Astrocyte (in vitro differentiated cells and primary cell): ENCODE results near the gene GZMM. TPM values are rescaled to one million over a fixed set of nuclear protein-coding genes. Genes with fewer than 3 reads are reported as not detected.

Experiments
- DNase-seq: peaks from one replicate; pipeline ENCODE4 v3.0.0-alpha.2; 2010; ENCODE audit warnings: low read depth
- FAIRE-seq: peaks from 2 replicates; lab custom pipeline; 2011; peaks lifted over from hg19 to GRCh38; lab: Jason Lieb, UNC
- H2AFZ ChIP-seq: 2 replicates; pipeline ENCODE4 v1.6.0; 2012; ENCODE audit warnings: low read depth, low read length, inconsistent platforms
- H3K27ac ChIP-seq: 2 replicates; pipeline ENCODE4 v1.5.1; 2011; ENCODE audit warnings: low read depth, low read length, inconsistent platforms
- H3K27me3 ChIP-seq: 2 replicates; pipeline ENCODE4 v1.6.0; 2011; ENCODE audit warnings: low read length, inconsistent platforms; ENCODE audit not compliant: insufficient read depth
- H3K36me3 ChIP-seq: 2 replicates; pipeline ENCODE4 v1.5.1; 2011; ENCODE audit warnings: low read length, inconsistent platforms; ENCODE audit not compliant: insufficient read depth
- H3K4me1 ChIP-seq: 2 replicates; pipeline ENCODE4 v1.5.1; 2011; ENCODE audit warnings: low read length, inconsistent platforms; ENCODE audit not compliant: insufficient read depth
- H3K4me2 ChIP-seq: 2 replicates; pipeline ENCODE4 v1.6.0; 2012; ENCODE audit warnings: low read length, inconsistent platforms
- H3K4me3 ChIP-seq: 2 replicates; pipeline ENCODE4 v1.5.1; 2011; ENCODE audit warnings: low read depth, mild to moderate bottlenecking, low read length, inconsistent platforms; ENCODE audit not compliant: insufficient read depth
- H3K79me2 ChIP-seq: 2 replicates; pipeline ENCODE4 v1.6.0; 2012; ENCODE audit warnings: mild to moderate bottlenecking, low read length, inconsistent platforms; ENCODE audit not compliant: insufficient read depth
- H3K9ac ChIP-seq: 2 replicates; pipeline ENCODE4 v1.6.0; 2012; ENCODE audit warnings: mild to moderate bottlenecking, low read length, inconsistent platforms
- H3K9me3 ChIP-seq: 2 replicates; pipeline ENCODE4 v1.5.1; 2012; ENCODE audit warnings: low read depth, mild to moderate bottlenecking, low read length, inconsistent platforms; ENCODE audit not compliant: insufficient read depth
- H4K20me1 ChIP-seq: 2 replicates; pipeline ENCODE4 v1.6.0; 2012; ENCODE audit warnings: low read length, inconsistent platforms; ENCODE audit not compliant: insufficient read depth
- H3K27ac Mint-ChIP-seq: one replicate; pipeline ENCODE4 v1.8.0; 2021; ENCODE audit warnings: mild to moderate bottlenecking, mixed read lengths; ENCODE audit not compliant: unreplicated experiment
- H3K27me3 Mint-ChIP-seq: one replicate; pipeline ENCODE4 v1.8.0; 2021; ENCODE audit warnings: low read depth, mixed read lengths; ENCODE audit not compliant: unreplicated experiment
- H3K36me3 Mint-ChIP-seq: one replicate; pipeline ENCODE4 v1.8.0; 2021; ENCODE audit warnings: low read depth, mixed read lengths; ENCODE audit not compliant: unreplicated experiment
- H3K4me1 Mint-ChIP-seq: one replicate; pipeline ENCODE4 v1.8.0; 2021; ENCODE audit warnings: low read depth, mixed read lengths; ENCODE audit not compliant: unreplicated experiment
- H3K4me3 Mint-ChIP-seq: one replicate; pipeline ENCODE4 v1.8.0; 2021; ENCODE audit warnings: mild to moderate bottlenecking, moderate library complexity, mixed read lengths; ENCODE audit not compliant: unreplicated experiment
- H3K9me3 Mint-ChIP-seq: one replicate; pipeline ENCODE4 v1.8.0; 2021; ENCODE audit warnings: mild to moderate bottlenecking, mixed read lengths; ENCODE audit not compliant: unreplicated experiment
- CTCF ChIP-seq: IDR thresholded peaks from 2 replicates; pipeline ENCODE4 v1.5.1; 2011; ENCODE audit warnings: low read depth, mild to moderate bottlenecking, inconsistent platforms, low read length, moderate library complexity; ENCODE audit not compliant: insufficient read depth
- EZH2 ChIP-seq: IDR thresholded peaks from 2 replicates; pipeline ENCODE4 v1.6.1; 2012; ENCODE audit warnings: mild to moderate bottlenecking, low read length, inconsistent platforms; ENCODE audit not compliant: insufficient read depth
- total RNA-seq: library from RNA; stranded (reverse); gene quantifications from 2 replicates; pipeline ENCODE4 v1.2.1, GENCODE V29; 2021

GZMM gene
- total RNA-seq, 1 donor from 2014 or later, result 0.70 TPM

- peaks cover 33% of the 10 kb centered on the region for H3K4me1 ChIP-seq
- H3K4me2 ChIP-seq, result no peak overlapping the region
- FAIRE-seq (no peak), DNase-seq (no peak)
- Mint-ChIP-seq H3K27me3 (no peaks in the 10 kb centered on the region), H3K27ac (peak overlapping the region; percentile 34), H3K4me1 (peaks cover 30% of the 10 kb centered on the region), H3K4me3 (no peak overlapping the region), H3K9me3 (no peaks in the 10 kb centered on the region), H3K36me3 (peaks cover 8% of the 10 kb centered on the region)
- no peaks in the 10 kb centered on the region for H3K27me3 ChIP-seq
- TF ChIP-seq CTCF, result no peak
- no peak for TF ChIP-seq EZH2
- no peak overlapping the region for H3K9ac ChIP-seq
- no peak overlapping the region for H2AFZ ChIP-seq
- H3K79me2 ChIP-seq, result peaks cover 72% of the 10 kb centered on the region
- H3K4me3 ChIP-seq, result no peak overlapping the region
- H4K20me1 ChIP-seq, result peaks cover 91% of the 10 kb centered on the region
- no peaks in the 10 kb centered on the region for H3K9me3 ChIP-seq
- H3K36me3 ChIP-seq, result peaks cover 5% of the 10 kb centered on the region
- H3K27ac ChIP-seq, result no peak overlapping the region
Observed at GRCh38 chr19:579111-579841, 35.4 kb downstream of the GZMM start.

DNA sequence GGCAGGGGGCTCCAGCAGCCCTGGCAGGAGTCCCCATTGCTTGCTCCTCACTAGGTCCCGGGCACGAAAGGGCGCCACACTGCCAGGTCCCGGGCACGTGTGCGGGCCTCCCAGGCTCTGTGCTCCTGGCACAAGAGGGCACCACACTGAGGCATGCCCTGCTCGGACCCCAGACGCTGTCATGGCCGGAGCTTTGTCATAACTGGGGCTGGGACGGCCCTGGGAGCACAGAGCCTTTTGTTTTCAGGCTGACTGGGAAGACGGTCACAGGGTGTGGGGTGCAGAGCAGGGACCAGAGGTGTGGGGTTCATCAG, 35.9 kb downstream of the GZMM start:
- no peaks in the 10 kb centered on the region for H3K27me3 Mint-ChIP-seq
- H3K27ac Mint-ChIP-seq, result no peak overlapping the region
- peaks cover 5% of the 10 kb centered on the region for H3K36me3 ChIP-seq
- H4K20me1 ChIP-seq, result peaks cover 91% of the 10 kb centered on the region
- H3K36me3 Mint-ChIP-seq, result peaks cover 8% of the 10 kb centered on the region
- H3K9me3 ChIP-seq, result no peaks in the 10 kb centered on the region
- H2AFZ ChIP-seq, result no peak overlapping the region
- no peak overlapping the region for H3K4me3 Mint-ChIP-seq
- H3K9me3 Mint-ChIP-seq, result no peaks in the 10 kb centered on the region
- no peak for DNase-seq
- H3K4me2 ChIP-seq, result no peak overlapping the region
- H3K27ac ChIP-seq, result no peak overlapping the region
- peaks cover 28% of the 10 kb centered on the region for H3K4me1 Mint-ChIP-seq
- no peak overlapping the region for H3K9ac ChIP-seq
- no peak for FAIRE-seq
- H3K4me3 ChIP-seq, result no peak overlapping the region
- TF ChIP-seq EZH2 (no peak), CTCF (no peak)
- H3K79me2 ChIP-seq, result peaks cover 66% of the 10 kb centered on the region
- H3K4me1 ChIP-seq, result peaks cover 32% of the 10 kb centered on the region
- no peaks in the 10 kb centered on the region for H3K27me3 ChIP-seq

DNA sequence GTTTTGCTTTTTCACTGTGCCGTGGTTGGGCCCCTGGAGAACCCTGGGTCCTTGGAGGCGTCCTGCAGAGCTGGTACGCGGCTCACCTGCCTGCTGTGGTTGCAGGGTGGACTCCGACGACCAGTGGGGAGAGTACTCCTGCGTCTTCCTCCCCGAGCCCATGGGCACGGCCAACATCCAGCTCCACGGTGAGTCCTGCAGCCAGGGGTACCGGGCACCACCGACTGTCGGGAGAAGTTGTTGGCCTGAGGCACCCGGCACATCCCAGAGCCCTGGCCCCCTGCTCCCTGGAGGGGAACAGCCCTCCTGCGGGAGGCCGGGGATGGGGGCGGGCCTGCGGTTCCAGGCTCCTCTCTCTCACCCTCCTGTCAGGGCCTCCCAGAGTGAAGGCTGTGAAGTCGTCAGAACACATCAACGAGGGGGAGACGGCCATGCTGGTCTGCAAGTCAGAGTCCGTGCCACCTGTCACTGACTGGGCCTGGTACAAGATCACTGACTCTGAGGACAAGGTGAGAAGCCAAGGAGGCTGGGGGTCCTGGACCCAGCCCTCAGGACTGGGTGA, 36.5 kb downstream of the GZMM start:
- no peak for DNase-seq
- H3K27me3 ChIP-seq, result no peaks in the 10 kb centered on the region
- H3K4me2 ChIP-seq, result no peak overlapping the region
- H3K27ac Mint-ChIP-seq, result no peak overlapping the region
- H3K27me3 Mint-ChIP-seq, result no peaks in the 10 kb centered on the region
- peaks cover 8% of the 10 kb centered on the region for H3K36me3 Mint-ChIP-seq
- no peak overlapping the region for H3K4me3 ChIP-seq
- H3K36me3 ChIP-seq, result peaks cover 5% of the 10 kb centered on the region
- H3K4me1 ChIP-seq, result peaks cover 26% of the 10 kb centered on the region
- H3K9me3 Mint-ChIP-seq, result no peaks in the 10 kb centered on the region
- no peak for TF ChIP-seq CTCF
- TF ChIP-seq EZH2, result no peak
- no peaks in the 10 kb centered on the region for H3K9me3 ChIP-seq
- H3K4me1 Mint-ChIP-seq, result peaks cover 24% of the 10 kb centered on the region
- no peak overlapping the region for H3K27ac ChIP-seq
- peaks cover 88% of the 10 kb centered on the region for H4K20me1 ChIP-seq
- H3K4me3 Mint-ChIP-seq, result no peak overlapping the region
- H3K9ac ChIP-seq, result no peak overlapping the region
- no peak overlapping the region for H2AFZ ChIP-seq
- peaks cover 61% of the 10 kb centered on the region for H3K79me2 ChIP-seq
- FAIRE-seq, result no peak
